ENCODE data around the gene FKBP7. TPM values are rescaled to one million over a fixed set of nuclear protein-coding genes. Genes with fewer than 3 reads are reported as not detected.

FKBP7 gene
- total and polyA plus RNA-seq, 2 of the 13 experiments (the other 11 are each of a cell fraction or from before 2014, with no cell fraction given), result 12.4 to 14.8 TPM

- TF ChIP-seq RBFOX2 (IDR thresholded peaks at IDR 0.05; ENCODE audit: low read depth, low read length) (no peak), BATF2 (CRISPR knock-in tag; IDR thresholded peaks at IDR 0.05) (no peak), MNT (IDR thresholded peaks at IDR 0.05) (no peak), GMEB1 (CRISPR knock-in tag; IDR thresholded peaks at IDR 0.05; ENCODE audit: borderline replicate concordance) (no peak), XRCC5 (optimal IDR thresholded peaks at IDR 0.05; ENCODE audit: low read length) (peak; percentile 34), ZNF124 (CRISPR knock-in tag; IDR thresholded peaks at IDR 0.05) (0 out of 2 replicates have a peak, but pooled peaks have one; percentile 49), FLYWCH1 (CRISPR knock-in tag; IDR thresholded peaks at IDR 0.05) (no peak), LCORL (IDR thresholded peaks at IDR 0.05) (0 out of 2 replicates have a peak, but pooled peaks have one; percentile 38), LCORL (CRISPR knock-in tag; IDR thresholded peaks at IDR 0.05) (peak; percentile 72), XBP1 (CRISPR knock-in tag; IDR thresholded peaks at IDR 0.05) (no peak), MXI1 (IDR thresholded peaks at IDR 0.05; ENCODE audit: borderline replicate concordance, low read depth, low read length) (0 out of 3 replicates have a peak, but pooled peaks have one; percentile 63), ZEB1 (IDR thresholded peaks at IDR 0.05; ENCODE audit: insufficient replicate concordance, low read depth) (peak; percentile 27), NONO (IDR thresholded peaks at IDR 0.05) (no peak), NONO (CRISPR knock-in tag; conservative IDR thresholded peaks at IDR 0.05) (peak; percentile 64; the same call in 1 of the 2 replicates), ZNF839 (CRISPR knock-in tag; IDR thresholded peaks at IDR 0.05; ENCODE audit: borderline replicate concordance) (no peak), ZNF674 (CRISPR knock-in tag; IDR thresholded peaks at IDR 0.05; ENCODE audit: low read depth) (no peak), ZBTB25 (CRISPR knock-in tag; IDR thresholded peaks at IDR 0.05) (peak; percentile 63; the same call in 1 of the 2 replicates), SMYD3 (CRISPR knock-in tag; IDR thresholded peaks at IDR 0.05) (no peak), ZFP36L2 (CRISPR knock-in tag; IDR thresholded peaks at IDR 0.05) (no peak), AGO2 (optimal IDR thresholded peaks at IDR 0.05; ENCODE audit: low read depth, low read length) (no peak), SIN3A (IDR thresholded peaks at IDR 0.05; ENCODE audit: borderline replicate concordance, low read depth, low read length) (no peak), ZNF10 (CRISPR knock-in tag; IDR thresholded peaks at IDR 0.05; ENCODE audit: borderline replicate concordance, low read depth) (no peak), FOXJ3 (CRISPR knock-in tag; IDR thresholded peaks at IDR 0.05; ENCODE audit: borderline replicate concordance) (peak; percentile 88; the same call in 1 of the 2 replicates), ZNF749 (CRISPR knock-in tag; IDR thresholded peaks at IDR 0.05; ENCODE audit: borderline replicate concordance) (no peak), SATB2 (CRISPR knock-in tag; IDR thresholded peaks at IDR 0.05) (no peak), ZBTB26 (CRISPR knock-in tag; IDR thresholded peaks at IDR 0.05; ENCODE audit: borderline replicate concordance) (no peak), ZNF3 (CRISPR knock-in tag; IDR thresholded peaks at IDR 0.05) (no peak)
Observed at GRCh38 chr2:178428396-178428806, 50.0 kb downstream of the FKBP7 start (continued).
